ENCODE results near the gene MRPL54.
"Not testable (repeated sequence)": the region's sequence is repeated elsewhere in the genome, so short reads cannot be mapped to it uniquely, and the experiment has no call there.

The MRPL54 gene

DNA sequence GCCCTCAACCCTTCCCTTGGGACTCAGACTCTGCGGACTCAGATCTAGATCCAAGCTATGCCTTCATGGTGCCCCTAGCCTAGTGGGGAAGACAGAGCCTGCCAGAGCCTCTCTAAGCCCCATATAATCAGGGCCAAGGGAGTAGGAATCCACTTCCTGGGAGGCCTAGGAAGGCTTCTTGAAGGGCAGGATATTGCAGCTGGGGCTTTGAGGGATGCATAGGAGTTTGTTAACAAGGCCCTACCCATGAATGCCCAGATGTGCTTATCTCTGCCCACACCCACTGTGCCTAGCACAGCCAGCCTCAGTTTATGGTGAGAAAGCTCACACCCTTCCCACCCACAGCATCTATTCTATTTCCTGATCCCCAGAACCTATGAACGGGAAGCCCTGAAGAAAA is 12.3 kb upstream of the MRPL54 start:
- H3K27ac ChIP-seq = no peak overlapping the region
- DNase-seq (ENCODE audit: low spot score) = no peak
- CTCF ChIA-PET = no interaction called here
- POLR2A ChIA-PET (ENCODE audit: low non-redundant PET) = no interaction called here
- TF ChIP-seq, protein P1, sequence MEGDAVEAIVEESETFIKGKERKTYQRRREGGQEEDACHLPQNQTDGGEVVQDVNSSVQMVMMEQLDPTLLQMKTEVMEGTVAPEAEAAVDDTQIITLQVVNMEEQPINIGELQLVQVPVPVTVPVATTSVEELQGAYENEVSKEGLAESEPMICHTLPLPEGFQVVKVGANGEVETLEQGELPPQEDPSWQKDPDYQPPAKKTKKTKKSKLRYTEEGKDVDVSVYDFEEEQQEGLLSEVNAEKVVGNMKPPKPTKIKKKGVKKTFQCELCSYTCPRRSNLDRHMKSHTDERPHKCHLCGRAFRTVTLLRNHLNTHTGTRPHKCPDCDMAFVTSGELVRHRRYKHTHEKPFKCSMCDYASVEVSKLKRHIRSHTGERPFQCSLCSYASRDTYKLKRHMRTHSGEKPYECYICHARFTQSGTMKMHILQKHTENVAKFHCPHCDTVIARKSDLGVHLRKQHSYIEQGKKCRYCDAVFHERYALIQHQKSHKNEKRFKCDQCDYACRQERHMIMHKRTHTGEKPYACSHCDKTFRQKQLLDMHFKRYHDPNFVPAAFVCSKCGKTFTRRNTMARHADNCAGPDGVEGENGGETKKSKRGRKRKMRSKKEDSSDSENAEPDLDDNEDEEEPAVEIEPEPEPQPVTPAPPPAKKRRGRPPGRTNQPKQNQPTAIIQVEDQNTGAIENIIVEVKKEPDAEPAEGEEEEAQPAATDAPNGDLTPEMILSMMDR (conservative IDR thresholded peaks at IDR 0.05; ENCODE audit: low read depth) = no peak

DNA sequence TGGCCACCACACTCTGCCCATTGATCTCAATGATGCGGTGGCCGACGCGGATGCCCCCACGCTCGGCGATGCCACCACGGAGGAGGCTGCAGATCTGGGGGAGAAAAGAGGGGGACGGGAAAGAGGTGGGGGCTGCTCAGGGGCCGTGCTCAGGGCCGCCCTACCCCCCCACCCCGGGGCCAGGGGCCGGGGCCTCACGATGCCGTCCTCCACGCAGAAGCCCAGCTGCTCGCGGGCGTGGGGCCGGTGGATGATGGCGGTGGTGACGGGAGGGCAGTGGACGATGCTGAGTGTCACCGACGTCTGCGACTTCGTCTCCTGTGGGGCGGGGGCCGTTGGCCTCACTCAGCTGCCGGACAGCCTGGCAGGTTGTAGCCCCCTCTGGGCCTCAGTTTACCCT is 11.2 kb upstream of the MRPL54 start:
- ChIA-PET CTCF (no interaction called here), POLR2A (ENCODE audit: low non-redundant PET) (no interaction called here)

DNA sequence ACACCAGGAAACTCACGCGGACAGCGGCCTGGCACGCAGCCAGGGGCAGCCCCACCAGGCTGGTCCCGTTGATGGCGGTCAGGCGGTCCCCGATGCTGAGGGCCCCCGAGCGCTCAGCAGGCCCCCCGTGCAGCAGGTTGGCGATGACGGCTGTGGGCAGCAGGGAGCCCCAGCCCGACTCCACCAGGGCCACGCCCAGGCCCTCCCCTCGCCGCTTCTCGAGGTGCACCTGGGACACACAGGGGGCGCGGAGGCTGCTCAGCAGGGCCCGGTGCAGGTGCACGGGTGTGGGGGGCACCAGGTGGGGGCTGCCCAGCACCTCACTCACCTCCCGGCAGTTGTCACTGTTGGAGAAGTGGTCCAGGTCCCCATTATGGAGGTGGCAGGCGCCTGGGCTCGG is 10.0 kb upstream of the MRPL54 start:
- H3K27ac ChIP-seq = no peak overlapping the region
- CTCF ChIA-PET = interaction anchor here (0.6 kb wide), 1 partner anchor 129 kb away, joined by 3 read pairs; no protein-coding TSS in a partner anchor
- POLR2A ChIA-PET (ENCODE audit: low non-redundant PET) = no interaction called here
- DNase-seq (ENCODE audit: low spot score) = no peak
- TF ChIP-seq, protein P1 (conservative IDR thresholded peaks at IDR 0.05; ENCODE audit: low read depth) = no peak

More for the DNA sequence above, 11.2 kb upstream of the MRPL54 start:
- no peak for DNase-seq (ENCODE audit: low spot score)
- TF ChIP-seq, protein P1 (conservative IDR thresholded peaks at IDR 0.05; ENCODE audit: low read depth) = no peak
- H3K27ac ChIP-seq = no peak overlapping the region

GRCh38 chr19:3753631-3754410 is 8.7 kb upstream of the MRPL54 start:
- no peak overlapping the region for H3K27ac ChIP-seq
- ChIA-PET CTCF (no interaction called here), POLR2A (ENCODE audit: low non-redundant PET) (no interaction called here)
- DNase-seq (ENCODE audit: low spot score) = no peak
- TF ChIP-seq, protein P1 (conservative IDR thresholded peaks at IDR 0.05; ENCODE audit: low read depth) = no peak

DNA sequence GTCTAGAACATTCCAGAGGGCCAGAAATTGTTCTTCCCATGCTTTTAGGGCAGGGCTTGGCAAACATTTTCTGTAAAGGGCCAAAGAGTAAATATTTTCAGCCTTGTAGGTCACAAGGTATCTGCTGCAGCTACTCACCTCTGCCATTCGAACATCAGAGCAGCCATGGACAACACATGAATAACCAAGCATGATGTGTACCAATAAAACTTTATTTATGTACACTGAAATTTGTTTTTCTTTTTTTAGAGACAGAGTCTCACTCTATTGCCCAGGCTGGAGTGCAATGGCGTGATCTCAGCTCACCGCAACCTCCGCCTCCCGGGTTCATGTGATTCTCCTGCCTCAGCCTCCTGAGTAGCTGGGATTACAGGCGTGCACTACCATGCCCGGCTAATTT is 4.8 kb upstream of the MRPL54 start:
- ChIA-PET POLR2A (ENCODE audit: low non-redundant PET) (interaction anchor here (0.6 kb wide), 1 partner anchor 555 kb away, joined by 3 read pairs; no protein-coding TSS in a partner anchor), CTCF (interaction anchor here (0.7 kb wide), 1 partner anchor 90 kb away, joined by 3 read pairs; no protein-coding TSS in a partner anchor)
- H3K27ac ChIP-seq; DNase-seq (ENCODE audit: low spot score): not testable (repeated sequence)

- DNase-seq (ENCODE audit: low spot score); H3K27ac ChIP-seq; POLR2A ChIA-PET (ENCODE audit: low non-redundant PET); CTCF ChIA-PET: not testable (repeated sequence)
Observed at GRCh38 chr19:3758297-3758696, 4.2 kb upstream of the MRPL54 start.

DNA sequence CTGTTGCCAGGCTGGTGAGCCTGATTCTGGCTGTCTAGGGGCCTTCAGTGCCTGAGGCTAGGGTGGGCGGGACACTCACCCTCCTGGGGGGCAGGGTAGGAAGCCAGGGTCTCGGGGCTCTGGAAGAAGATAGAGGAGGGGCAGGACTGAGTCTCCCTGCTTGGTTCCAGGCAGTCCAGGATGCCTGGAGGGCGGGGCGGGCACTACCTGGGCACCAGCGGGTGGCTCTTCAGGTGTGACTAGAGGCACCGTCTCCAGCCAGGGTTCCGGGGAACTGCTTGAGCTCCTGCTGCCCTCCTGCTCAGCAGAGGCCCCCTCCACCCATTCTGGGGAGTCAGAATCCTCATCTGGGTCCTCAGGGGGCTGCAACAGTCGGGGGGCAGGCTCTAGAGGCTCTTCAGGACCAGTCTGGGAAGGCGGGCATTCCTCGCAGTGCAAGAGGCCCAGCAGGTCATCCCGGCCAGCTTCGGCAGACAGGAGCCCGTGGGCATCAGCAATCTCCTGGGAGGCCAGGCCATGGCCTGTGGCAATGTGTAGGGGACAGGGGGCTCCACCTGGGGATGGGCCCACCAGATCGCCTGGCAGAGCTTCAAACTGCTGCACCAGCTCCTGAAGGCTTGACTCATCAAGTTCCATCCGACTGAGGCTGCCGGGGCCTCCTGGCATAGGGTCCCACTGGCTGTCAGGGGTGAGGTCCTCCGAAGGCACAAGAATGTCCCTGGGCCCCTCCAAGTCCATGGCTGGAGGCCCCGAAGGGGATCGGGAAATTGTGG is 2.8 kb upstream of the MRPL54 start:
- POLR2A ChIA-PET (ENCODE audit: low non-redundant PET) = no interaction called here
- peak overlapping the region; percentile 75 for H3K27ac ChIP-seq
- TF ChIP-seq, protein P1 (conservative IDR thresholded peaks at IDR 0.05; ENCODE audit: low read depth) = no peak
- CTCF ChIA-PET = interaction anchor here (0.6 to 0.8 kb wide), 3 partner anchors 21 to 381 kb away, joined by 3 to 5 read pairs (median 3); no protein-coding TSS in a partner anchor
- no peak for DNase-seq (ENCODE audit: low spot score)

Measured in RWPE1 (cell line).